Cerebellar nuclear complex (tissue), 1 donor: ENCODE results near the gene SYT10.
"Not testable (repeated sequence)": the region's sequence is repeated elsewhere in the genome, so short reads cannot be mapped to it uniquely, and the experiment has no call there.

ENCODE experiments used
- DNase-seq, 2 experiments: peaks; one replicate each; lab custom pipeline; 2025; lab: John Stamatoyannopoulos, UW

SYT10 gene, protein sequence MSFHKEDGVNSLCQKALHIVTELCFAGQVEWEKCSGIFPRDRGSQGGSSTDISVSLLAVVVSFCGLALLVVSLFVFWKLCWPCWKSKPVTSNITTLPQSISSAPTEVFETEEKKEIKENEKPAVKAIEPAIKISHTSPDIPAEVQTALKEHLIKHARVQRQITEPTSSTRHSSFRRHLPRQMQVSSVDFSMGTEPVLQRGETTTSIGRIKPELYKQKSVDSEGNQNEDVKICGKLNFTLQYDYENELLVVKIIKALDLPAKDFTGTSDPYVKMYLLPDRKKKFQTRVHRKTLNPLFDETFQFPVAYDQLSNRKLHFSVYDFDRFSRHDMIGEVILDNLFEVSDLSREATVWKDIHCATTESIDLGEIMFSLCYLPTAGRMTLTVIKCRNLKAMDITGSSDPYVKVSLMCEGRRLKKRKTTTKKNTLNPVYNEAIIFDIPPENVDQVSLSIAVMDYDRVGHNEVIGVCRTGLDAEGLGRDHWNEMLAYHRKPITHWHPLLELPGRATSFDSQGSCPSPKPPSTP

DNA sequence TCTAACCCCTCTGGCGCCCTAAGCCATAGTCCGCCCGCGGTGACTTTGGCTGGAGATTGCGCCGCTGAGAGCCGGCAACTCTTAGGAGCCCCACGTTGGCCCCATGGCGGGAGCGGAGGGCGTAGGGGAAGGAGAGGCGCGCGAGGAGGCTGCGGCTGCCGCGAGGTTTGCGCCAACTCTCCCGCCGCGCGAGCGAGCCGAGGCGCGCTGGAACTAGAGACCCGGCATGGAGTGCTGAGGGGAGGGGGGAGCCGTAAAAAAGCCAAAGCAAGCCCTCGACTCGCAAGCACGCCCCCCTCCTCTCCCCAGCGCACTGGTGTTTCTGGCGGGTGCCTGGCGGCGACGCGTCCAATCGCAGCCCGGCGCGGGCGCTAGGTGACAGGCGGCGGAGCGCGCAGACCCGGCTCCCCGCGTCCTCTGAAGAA is at the start of gene SYT10:
TSS of gene SYT10 (minus strand) at position 233 of the 425 bp plus-strand sequence. CDS start 297 bp downstream, outside the sequence.
- no peak for DNase-seq

DNA sequence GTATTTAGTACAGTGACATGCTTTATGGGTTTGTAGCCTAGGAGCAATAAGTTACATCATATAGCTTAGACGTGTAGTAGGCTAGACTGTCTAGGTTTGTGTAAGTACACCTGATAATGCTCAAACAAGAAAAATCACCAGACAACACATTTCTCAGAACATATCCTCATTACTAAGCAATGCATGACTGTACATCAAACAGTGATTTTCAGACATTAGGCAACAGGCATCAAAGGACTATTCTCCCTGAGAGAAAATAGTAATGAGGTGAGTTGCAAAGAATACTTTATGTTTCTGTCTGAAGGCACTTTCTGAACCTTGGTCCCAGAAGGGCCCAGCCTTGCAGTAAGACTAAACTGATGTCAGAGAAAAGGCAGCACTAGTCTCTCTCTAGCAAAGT is 48.4 kb upstream of the SYT10 start:
- DNase-seq: no peak

DNA sequence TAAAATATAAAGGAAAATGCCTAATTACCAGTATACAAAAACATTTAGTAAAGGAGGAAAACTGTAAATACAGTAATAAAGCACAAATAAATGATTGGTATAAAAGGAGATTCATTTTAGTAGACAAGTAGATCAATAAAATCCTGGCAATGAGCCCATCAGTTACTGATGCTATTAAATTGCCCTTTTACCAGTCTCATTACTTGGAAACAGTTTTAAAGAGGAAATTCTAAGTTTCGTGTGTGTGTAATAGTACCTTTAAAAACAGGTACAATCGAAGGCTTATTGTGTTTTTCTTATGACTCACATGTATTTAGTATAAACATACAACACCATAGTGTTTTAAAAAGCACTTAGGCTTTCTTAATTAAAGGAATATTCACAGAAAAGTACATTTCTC is 46.4 kb upstream of the SYT10 start:
- DNase-seq: no peak

DNA sequence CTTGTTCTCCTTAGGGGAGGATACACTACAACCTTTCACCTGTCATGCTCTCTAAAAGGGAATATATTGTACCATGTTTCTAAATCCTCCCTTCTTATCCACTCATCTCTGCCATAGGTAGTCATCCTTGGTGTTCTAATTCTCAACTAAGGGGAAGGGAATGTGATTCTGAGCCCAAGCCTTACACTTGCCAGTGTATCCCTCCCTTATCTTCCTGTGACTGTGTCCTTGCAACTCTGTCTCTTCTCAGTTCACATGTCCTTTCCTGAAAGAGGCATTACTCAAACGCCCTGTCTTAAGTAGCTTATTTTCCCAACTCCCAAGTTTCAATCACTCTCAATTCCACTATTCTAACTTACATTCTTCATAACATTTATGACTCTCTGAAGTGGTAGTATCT is 44.5 kb upstream of the SYT10 start:
- no peak for DNase-seq

DNA sequence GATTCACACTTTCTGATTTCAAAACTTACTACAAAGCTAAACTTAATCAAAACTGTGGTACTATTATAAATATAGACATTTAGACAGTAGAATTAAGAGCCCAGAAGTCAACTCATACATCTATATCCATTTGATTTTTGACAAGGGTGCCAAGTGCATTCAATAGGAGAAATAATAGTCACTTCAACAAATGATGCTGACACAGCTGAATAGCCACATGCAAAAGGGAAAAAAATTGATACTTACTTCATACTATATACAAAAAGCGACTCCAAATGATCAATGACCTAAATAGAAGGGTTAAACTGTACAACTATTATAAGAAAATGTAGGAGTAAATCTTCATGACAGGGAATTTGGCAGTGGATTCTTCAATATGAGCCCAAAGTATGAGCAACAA is 40.7 kb upstream of the SYT10 start:
- DNase-seq: no peak

DNA sequence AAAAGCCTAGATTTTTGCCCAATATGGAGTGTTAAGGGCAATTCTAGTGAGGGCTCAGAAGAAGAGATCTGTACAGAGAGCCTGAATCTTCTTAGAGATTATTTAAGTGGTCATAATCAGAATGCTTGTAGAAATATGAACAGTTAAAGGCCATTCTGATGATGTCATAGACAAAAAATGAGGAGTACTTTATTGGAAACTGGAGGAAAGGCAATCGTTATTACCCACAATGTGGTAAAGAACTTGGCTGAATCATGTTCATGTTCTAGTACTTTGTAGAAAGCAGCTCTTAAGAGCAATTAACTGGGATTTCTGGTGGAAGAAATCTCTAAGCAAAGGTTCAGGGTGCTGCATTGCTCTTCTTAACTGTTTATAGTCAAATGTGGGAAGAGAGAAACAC is 36.4 kb upstream of the SYT10 start:
- no peak for DNase-seq

DNA sequence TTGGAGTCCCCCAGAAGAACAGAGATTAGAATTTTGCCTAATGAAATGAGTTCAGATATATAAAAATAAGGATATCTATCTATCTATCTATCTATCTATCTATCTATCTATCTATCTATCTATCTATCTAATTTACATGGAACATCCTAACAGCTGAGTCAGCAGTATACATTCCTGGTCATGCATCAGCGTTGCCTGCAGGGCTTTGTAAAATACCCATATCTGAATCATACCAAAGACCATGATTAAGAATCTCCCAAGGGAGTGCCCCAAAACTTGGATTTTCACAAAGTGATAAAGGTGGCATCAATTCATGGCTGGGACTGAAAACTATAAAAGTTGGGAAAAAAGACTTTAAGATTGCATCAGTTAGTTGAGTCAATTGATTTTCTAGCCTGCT is 32.7 kb upstream of the SYT10 start:
- DNase-seq: no peak

DNA sequence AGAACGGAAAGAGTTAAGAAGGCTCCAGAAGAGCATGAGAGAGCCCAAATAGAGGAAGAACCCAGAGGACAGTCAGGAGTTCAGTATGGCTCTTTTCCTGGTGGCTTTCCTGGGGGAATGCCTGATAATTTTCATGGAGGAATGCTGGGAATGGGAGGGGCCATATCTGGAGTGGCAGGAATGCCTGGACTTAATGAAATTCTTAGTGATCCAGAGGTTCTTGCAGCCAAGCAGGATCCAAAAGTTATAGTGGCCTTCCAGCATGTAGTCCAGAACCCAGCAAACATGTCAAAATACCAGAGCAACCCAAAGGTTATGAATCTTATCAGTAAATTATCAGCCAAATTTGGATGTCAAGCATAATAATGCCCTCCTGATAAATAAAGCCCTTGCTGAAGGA is 15.5 kb upstream of the SYT10 start:
- no peak for DNase-seq

DNA sequence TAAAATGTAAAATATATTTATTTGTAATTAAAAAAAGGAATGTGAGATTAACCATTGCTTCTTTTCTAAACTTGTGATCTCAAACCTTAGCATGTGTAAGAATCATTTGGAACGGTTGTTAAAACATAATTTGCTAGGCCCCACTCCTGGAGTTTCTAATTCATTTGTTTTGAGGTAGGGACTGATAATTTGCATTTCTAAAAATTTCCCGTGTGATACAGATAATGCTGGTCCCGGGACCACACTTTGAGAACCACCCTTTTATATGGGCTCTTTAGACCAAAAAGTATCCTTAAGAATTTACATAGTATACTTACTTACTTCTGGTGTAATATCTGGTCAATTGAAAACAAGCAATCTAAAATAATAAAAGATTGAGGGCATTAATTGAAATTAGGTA is 10.9 kb upstream of the SYT10 start:
- no peak for DNase-seq

DNA sequence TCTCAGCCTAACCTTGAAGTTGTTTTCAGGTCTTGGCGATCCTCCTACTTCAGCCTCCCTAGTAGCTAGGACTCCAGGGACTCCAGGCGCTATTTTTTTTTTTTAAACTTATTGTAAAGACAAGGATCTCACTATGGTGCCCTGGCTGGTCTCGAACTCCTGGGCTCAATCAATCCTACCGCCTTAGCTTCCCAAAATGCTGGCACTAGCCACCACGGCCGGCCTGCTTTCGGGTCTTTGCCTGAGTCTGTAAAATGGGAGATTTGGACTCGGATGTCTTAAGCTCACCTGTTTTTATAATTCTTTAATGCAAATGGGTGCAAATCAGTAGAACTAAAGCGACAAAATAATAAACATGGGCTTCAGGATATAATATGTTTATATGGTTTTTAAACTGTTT is 858 bp upstream of the SYT10 start:
- DNase-seq: no peak

DNA sequence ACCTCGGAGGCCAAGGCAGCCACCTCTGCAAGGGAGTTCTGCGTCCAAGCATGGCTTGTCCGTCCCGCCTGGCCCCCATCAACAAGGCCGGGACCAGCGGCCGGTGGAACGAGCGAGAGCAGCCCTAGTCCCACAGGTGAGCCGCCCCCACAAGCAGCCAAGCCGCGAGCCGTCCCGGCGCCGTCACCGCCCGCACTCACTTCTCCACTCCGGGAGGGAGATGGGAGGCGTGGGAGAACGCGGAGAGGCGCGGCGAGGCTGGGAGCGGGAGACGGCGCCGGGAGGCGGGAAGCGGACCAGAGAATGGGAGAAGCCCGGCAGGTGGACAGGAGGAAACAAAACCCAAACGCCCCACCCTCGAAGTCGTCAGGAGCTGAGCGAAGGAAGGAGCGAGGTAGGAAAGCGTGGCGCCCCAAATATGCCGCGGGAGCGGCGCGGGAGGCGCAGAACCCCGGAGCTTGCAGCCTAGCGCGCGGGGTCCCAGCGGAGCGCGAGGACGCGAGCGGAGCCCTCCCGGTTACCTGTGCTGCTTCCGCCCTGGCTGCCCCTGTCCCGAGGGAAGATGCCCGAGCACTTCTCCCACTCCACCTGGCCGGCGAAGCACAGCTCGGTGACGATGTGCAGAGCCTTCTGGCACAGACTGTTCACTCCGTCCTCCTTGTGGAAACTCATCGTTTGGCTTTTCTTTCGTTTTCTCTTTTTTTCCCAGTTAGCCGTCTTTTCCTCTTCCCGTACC is 600 bp downstream of the SYT10 start:
- DNase-seq: no peak

DNA sequence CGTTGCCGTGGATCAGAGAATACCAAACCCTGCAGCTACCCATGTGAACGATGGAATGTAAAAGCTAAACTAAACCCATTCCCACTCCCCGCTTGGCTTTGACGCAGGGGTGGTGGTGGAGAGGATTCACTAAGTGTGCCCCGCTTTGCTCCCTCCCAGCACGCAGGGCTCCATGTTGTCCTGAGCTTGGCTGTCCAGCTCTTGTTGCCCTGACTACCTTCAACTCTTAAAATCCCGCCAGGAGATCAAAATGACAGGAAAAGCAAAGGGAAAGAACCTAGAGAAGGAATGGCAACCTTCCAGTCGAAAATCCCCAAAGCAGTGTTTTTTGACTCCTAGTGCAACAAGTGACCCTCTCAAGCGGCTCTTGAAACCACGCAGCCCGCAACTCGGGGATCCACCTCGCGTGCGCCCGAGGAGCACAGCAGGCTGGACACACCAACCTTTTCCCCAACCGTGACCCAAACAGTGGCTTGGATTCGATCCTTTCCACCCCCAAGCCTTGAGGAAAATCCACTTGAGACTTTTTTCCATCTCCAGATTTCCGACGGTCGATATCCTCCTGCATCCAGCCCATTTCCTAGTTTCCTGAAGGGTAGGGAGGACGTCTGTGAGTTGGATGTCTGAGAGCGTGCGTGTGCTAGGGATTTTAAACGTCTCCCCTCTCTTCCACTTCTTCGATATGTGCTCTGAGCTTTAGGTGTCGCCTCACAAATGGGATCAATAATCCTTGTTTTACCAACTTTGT is 1.4 kb downstream of the SYT10 start:
- no peak for DNase-seq

DNA sequence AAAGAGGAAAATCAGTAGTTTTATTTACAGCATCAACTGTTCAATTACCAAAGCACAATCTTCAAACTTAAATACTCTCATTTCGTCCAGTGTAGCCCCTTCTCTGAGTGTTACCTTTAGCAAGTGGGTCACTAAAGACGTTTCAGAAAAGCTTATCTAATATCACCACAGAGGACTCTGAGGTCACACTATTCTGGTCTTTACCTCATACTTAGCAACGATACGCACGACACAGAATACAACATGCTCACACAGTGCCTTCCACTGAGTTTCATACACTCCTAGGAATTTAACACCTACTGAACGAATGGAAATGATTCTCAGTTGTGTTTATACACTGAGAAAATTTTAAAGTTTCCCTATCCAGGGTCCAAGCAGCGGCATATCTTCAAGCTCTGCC is 2.0 kb downstream of the SYT10 start:
- no peak for DNase-seq

DNA sequence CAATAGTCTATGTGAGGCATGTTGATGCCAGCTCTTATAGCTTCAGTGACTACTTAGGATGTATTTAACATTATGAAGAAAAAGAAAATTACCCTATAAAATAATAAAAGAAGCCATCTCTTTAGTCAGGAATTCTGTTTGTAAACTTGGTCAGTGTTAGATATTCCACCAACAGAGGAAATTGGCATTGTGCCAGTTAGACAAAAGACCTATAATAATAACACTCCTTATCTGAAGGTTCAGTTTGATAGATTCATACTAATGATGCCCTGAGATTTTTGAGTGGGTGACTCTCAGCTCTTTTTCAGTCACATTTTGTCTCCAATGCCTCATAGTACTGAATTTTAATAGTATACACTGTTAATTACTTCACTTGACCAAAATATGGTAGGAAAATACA is 6.6 kb downstream of the SYT10 start:
- DNase-seq: no peak

DNA sequence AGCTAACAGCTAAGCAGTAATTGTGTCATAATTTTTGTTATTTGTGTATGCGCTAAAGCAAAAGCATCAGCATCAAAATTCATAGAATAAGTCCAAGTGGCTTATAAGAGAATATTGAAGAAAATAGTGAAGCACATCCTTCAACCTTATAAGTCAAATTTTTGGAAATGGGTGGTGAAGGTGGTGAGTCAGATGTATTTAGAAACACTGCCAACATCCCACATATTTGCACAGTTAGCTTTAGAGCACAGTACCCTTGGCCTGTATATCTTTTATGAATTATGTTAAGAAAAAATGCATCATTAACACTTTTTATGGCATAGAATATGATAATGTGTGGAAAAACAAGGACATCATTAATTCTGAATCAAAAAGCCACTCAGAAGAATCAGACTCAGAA is 8.0 kb downstream of the SYT10 start:
- DNase-seq: no peak

DNA sequence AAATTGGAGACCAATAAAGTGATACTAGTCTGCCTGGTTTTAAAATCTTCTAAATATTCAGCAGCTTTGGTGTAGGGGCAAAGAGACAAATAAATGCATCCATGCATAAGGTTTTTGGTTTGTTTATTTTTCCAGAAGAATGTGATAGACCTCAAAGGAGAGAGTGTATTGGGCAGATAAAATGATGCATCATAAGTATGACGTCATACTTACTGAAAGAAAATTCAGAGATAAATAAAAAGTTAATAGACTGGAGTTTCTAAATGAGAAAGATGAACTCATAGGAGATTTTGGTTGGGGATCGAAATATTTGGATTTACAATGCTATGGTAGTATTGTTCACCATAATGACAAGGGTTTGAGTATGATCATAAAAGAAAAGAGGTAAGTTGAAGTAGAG is 10.2 kb downstream of the SYT10 start:
- no peak for DNase-seq

DNA sequence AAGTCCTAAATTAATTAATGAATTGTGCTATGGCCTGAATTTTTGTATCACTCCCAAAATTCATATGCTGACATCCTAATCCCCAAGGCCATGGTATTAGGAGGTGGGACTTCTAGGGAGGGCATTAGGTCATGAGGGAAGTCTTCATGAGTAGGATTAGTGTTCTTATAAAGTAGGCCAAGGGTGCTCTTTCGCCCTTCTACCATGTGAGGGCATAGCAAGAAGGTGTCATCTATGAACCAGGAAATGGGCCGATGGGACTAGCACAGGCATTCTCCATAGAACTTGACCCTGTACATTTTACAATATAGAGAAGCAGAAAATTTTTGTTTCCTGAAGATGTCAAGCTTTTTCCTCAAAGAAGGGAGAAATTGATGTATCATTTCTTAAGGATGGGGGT is 12.5 kb downstream of the SYT10 start:
- DNase-seq: no peak

DNA sequence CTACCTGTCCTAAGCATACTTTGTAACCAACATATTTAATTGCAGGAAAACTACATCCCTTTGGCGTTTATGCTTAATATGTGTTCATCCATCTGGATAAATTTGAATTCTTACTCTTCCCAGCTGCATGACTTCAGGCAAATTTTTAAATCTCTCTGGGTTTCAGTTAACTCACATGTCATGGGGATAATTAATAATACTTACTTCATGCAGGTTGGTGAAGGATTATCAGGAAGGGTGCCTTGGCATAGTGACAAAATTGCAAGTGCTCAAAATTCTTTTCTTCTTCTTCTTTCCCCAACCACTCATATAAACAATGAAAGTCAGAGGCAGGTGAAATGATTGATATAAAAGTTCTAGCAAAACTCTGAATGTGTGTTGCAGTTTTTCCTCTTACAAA is 15.9 kb downstream of the SYT10 start:
- DNase-seq: no peak

DNA sequence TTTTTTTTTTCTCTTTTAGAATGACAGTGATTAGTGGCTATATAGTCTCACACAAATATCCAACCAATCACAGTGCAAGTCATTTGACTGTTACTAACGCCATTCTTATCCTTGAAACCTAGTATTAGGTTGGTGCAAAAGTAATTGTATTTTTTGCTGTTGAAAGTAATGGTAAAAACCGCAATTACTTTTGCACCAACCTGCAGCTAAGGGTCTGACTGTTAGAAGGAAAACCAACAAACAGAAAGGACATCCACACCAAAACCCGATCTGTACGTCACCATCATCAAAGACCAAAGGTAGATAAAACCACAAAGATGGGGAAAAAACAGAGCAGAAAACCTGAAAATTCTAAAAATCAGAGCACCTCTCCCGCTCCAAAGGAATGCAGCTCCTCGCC is 27.2 kb downstream of the SYT10 start:
- not testable (repeated sequence) for DNase-seq

DNA sequence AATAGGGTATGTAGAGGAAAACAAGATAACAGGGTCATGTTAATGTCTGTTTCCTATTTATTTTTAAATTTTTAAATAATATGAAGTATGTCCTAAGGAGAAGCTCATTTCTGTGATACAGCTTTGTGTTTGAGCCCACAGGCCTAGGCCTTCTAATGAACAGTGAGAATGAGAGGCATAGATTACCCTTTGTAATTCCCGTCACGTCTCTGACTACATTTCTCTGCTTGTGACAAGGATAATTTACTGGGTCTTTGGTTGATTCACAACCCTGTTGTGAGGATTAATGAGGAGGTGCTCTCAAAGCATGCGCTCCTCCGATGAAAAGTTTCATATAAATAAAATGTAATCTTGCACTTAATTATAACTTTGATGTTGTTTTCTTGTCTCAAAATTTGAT is 56.1 kb downstream of the SYT10 start:
- DNase-seq: no peak

DNA sequence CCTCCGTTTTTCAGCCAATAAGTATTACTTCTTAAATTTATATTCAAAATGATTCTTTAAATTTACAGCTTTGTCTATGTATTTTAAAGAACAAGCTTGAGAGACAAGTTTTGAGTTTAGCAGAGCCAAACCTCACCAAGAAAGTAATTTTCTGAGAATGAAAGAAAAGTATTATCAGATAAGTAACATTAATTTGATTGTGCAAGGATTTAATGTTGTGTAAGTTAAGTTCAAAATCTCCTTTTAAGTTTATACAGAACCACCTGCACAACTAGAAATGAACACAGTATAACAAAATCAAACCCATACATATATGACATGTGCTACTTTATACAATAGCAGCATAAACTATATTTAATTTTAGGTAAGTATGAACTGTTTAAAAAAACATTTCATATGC is 63.5 kb downstream of the SYT10 start:
- no peak for DNase-seq

DNA sequence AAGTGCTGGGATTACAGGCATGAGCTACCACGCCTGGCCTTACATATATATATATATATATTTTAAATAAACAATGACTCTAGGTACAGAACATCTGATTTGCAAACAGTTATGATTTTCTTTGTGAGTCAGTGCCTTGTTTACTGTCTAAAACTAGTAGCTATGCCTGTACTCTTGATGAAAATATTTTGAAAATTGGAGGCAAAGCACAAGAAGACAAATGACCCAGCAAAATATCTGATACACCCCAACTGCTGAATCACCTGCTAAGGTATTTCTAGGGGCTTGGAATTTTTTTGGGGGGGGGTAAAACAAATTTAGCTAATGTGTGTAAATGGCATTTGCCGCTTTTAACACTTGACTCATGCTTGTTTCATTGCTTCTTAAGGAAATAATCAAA is 69.3 kb downstream of the SYT10 start:
- DNase-seq: no peak

DNA sequence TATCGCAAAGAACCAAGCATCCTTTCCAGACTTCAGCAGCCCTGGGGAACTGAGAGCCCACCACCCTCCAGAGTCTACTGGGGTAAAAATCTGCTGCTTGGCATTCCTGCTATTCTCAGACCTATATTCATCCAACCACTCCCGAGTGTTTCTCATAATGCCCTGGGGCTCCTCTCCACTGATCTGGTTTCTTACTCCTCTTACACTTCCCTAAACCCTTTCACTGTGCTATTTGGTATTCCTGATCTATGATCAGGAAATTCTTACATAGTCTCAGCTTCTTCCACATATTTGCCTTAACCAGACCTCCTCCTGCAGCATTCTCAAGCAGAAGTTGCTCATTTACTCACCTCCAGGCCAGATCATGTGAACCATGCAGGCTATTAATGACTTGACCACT is 82.4 kb downstream of the SYT10 start:
- no peak for DNase-seq
